H1 (cell line): ENCODE data around the gene COL16A1. TPM values are rescaled to one million over a fixed set of nuclear protein-coding genes. Genes with fewer than 3 reads are reported as not detected.

Source experiments
- ATF2 ChIP-seq: IDR thresholded peaks from 2 replicates; pipeline ENCODE4 v1.6.1; 2012; ENCODE audit warnings: low read length, inconsistent platforms
- BCL11A ChIP-seq, 2 experiments: IDR thresholded peaks; one replicate each; pipeline ENCODE4 v1.6.1; 2011; ENCODE audit warnings: low read depth in 2 of 2, low read length in 2 of 2, mild to moderate bottlenecking in 2 of 2
- EZH2 ChIP-seq: fragments of 200-600 bp; sonication (generic); IDR thresholded peaks from 2 replicates; pipeline ENCODE4 v1.7.1; 2012; ENCODE audit warnings: low read depth, mild to moderate bottlenecking, moderate library complexity, low read length, inconsistent platforms; ENCODE audit not compliant: severe bottlenecking
- HDAC6 ChIP-seq: IDR thresholded peaks from one replicate; pipeline ENCODE4 v1.7.1; 2012; ENCODE audit warnings: low read depth, mild to moderate bottlenecking, inconsistent platforms, low read length, moderate library complexity
- MAX ChIP-seq: IDR thresholded peaks from 2 replicates; pipeline ENCODE4 v1.6.1; 2012; ENCODE audit warnings: inconsistent platforms
- SIRT6 ChIP-seq: IDR thresholded peaks from one replicate; pipeline ENCODE4 v1.7.1; 2012; ENCODE audit warnings: low read length, inconsistent platforms
- polyA plus RNA-seq, 7 experiments: library from polyadenylated mRNA; depleted of rRNA in 3 of 7; stranded (reverse) in 5 of 7; unstranded in 2 of 7; fragments of >200 nt in 5 of 7; fragments of 200-250 nt in 2 of 7; gene quantifications; 1 replicate in 5 of 7; 2 replicates in 1 of 7; 4 replicates in 1 of 7; pipeline versions ENCODE4 v1.2.1 to v1.2.3, GENCODE V29; 2011 to 2013; ENCODE audit warnings: missing spikeins in 2 of 7, mixed read lengths in 2 of 7
- total RNA-seq: library from RNA; stranded (reverse); fragmentation: NEBNext Ultra II Directional; extraction: Animal tissue kit (Norgen Biotek cat#: 25700); gene quantifications from 2 replicates; pipeline ENCODE4 v1.2.1, GENCODE V29; 2021

COL16A1 gene
- total and polyA plus RNA-seq, 2 of the 8 experiments (the other 6 are each of a cell fraction or from before 2014, with no cell fraction given) = 2.0 to 10.5 TPM

GRCh38 chr1:31620631-31621497 is 83.0 kb downstream of the COL16A1 start (continued):
- TF ChIP-seq SIRT6 = no peak
- TF ChIP-seq EZH2 = no peak
- no peak for TF ChIP-seq MAX
- no peak for TF ChIP-seq BCL11A (IDR thresholded peaks at IDR 0.05; ENCODE audit: low read depth in 2 of 2, low read length in 2 of 2)
- TF ChIP-seq ATF2 = no peak
- TF ChIP-seq HDAC6 = no peak
